Measurements from ENCODE around the gene DNM1L. TPM values are rescaled to one million over a fixed set of nuclear protein-coding genes. Genes with fewer than 3 reads are reported as not detected.

DNM1L gene
- total RNA-seq, 2 experiments from 2014 or later, result 61.1 to 102 TPM

- Histone ChIP-seq H3K4me2 (ENCODE audit: low read length) (no peak overlapping the region), H3K36me3 (ENCODE audit: insufficient read depth, low read length) (peaks cover 82% of the 10 kb centered on the region), H4K20me1 (ENCODE audit: insufficient read depth, low read length) (no peaks in the 10 kb centered on the region; the same call in 1 of the 2 replicates), H3K27ac (ENCODE audit: low read depth, low read length, poor library complexity, severe bottlenecking) (no peak overlapping the region), H2AFZ (ENCODE audit: low read length) (no peak overlapping the region), H3K9me3 (ENCODE audit: low read length) (peaks cover 15% of the 10 kb centered on the region), H3K4me1 (ENCODE audit: insufficient read depth, low read length, poor library complexity, severe bottlenecking) (no peaks in the 10 kb centered on the region), H3K9me2 (ENCODE audit: insufficient read depth, low read length) (no peaks in the 10 kb centered on the region), H3K79me2 (ENCODE audit: insufficient read depth, low read depth, low read length) (peaks cover 98% of the 10 kb centered on the region), H3K4me3 (ENCODE audit: low read depth, low read length, poor library complexity, severe bottlenecking) (no peak overlapping the region)
- CTCF ChIA-PET (ENCODE audit: unreplicated experiment), result no interaction called here
- POLR2A ChIA-PET, result interaction anchor here (0.7 to 5.0 kb wide), 3 partner anchors 9 to 16 kb away, joined by 3 to 23 read pairs (median 3); no protein-coding TSS in a partner anchor
- DNase-seq (ENCODE audit: low spot score), result no peak
- BruUV-seq (replicated peaks), result no TSS peak
- TF ChIP-seq EZH2phosphoT487 (IDR thresholded peaks at IDR 0.05; ENCODE audit: borderline replicate concordance, low read depth, low read length), result no peak
- TF ChIP-seq, protein P1, sequence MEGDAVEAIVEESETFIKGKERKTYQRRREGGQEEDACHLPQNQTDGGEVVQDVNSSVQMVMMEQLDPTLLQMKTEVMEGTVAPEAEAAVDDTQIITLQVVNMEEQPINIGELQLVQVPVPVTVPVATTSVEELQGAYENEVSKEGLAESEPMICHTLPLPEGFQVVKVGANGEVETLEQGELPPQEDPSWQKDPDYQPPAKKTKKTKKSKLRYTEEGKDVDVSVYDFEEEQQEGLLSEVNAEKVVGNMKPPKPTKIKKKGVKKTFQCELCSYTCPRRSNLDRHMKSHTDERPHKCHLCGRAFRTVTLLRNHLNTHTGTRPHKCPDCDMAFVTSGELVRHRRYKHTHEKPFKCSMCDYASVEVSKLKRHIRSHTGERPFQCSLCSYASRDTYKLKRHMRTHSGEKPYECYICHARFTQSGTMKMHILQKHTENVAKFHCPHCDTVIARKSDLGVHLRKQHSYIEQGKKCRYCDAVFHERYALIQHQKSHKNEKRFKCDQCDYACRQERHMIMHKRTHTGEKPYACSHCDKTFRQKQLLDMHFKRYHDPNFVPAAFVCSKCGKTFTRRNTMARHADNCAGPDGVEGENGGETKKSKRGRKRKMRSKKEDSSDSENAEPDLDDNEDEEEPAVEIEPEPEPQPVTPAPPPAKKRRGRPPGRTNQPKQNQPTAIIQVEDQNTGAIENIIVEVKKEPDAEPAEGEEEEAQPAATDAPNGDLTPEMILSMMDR (conservative IDR thresholded peaks at IDR 0.05; ENCODE audit: low read length), result no peak
- intact Hi-C loops (cut with micrococcal nuclease; ENCODE audit: unreplicated experiment), result no loop called here
Measured at GRCh38 chr12:32690927-32691326, 11.8 kb downstream of the DNM1L start.

GRCh38 chr12:32692358-32692757 lies 13.3 kb downstream of the DNM1L start:
- intact Hi-C loops (cut with micrococcal nuclease; ENCODE audit: unreplicated experiment), result no loop called here
- no peaks in the 10 kb centered on the region for H4K20me1 ChIP-seq (ENCODE audit: insufficient read depth, low read length)

GRCh38 chr12:32693036-32693435 lies 13.9 kb downstream of the DNM1L start:
- TF ChIP-seq EZH2phosphoT487 (IDR thresholded peaks at IDR 0.05; ENCODE audit: borderline replicate concordance, low read depth, low read length), result no peak
- TF ChIP-seq, protein P1 (conservative IDR thresholded peaks at IDR 0.05; ENCODE audit: low read length), result no peak
- Histone ChIP-seq H3K27ac (ENCODE audit: low read depth, low read length, poor library complexity, severe bottlenecking) (no peak overlapping the region), H3K4me1 (ENCODE audit: insufficient read depth, low read length, poor library complexity, severe bottlenecking) (peaks cover 5% of the 10 kb centered on the region), H3K36me3 (ENCODE audit: insufficient read depth, low read length) (peaks cover 68% of the 10 kb centered on the region), H3K79me2 (ENCODE audit: insufficient read depth, low read depth, low read length) (peaks cover 94% of the 10 kb centered on the region), H3K9me3 (ENCODE audit: low read length) (peaks cover 15% of the 10 kb centered on the region), H3K4me2 (ENCODE audit: low read length) (no peak overlapping the region), H2AFZ (ENCODE audit: low read length) (no peak overlapping the region), H3K9me2 (ENCODE audit: insufficient read depth, low read length) (no peaks in the 10 kb centered on the region), H3K4me3 (ENCODE audit: low read depth, low read length, poor library complexity, severe bottlenecking) (no peak overlapping the region), H4K20me1 (ENCODE audit: insufficient read depth, low read length) (no peaks in the 10 kb centered on the region)
- no TSS peak for BruUV-seq (replicated peaks)
- no peak for DNase-seq (ENCODE audit: low spot score)
- ChIA-PET CTCF (ENCODE audit: unreplicated experiment) (no interaction called here), POLR2A (interaction anchor here (0.8 to 5.0 kb wide), 2 partner anchors 9 to 823 kb away, joined by 3 to 23 read pairs; no protein-coding TSS in a partner anchor)
- intact Hi-C loops (cut with micrococcal nuclease; ENCODE audit: unreplicated experiment), result no loop called here

More at GRCh38 chr12:32692358-32692757, 13.3 kb downstream of the DNM1L start:
- TF ChIP-seq EZH2phosphoT487 (IDR thresholded peaks at IDR 0.05; ENCODE audit: borderline replicate concordance, low read depth, low read length), result no peak
- TF ChIP-seq, protein P1 (conservative IDR thresholded peaks at IDR 0.05; ENCODE audit: low read length), result no peak
- H3K9me2 ChIP-seq (ENCODE audit: insufficient read depth, low read length), result no peaks in the 10 kb centered on the region
- ChIA-PET POLR2A (interaction anchor here (0.8 to 5.0 kb wide), 3 partner anchors 10 to 822 kb away, joined by 3 to 23 read pairs (median 3); no protein-coding TSS in a partner anchor), CTCF (ENCODE audit: unreplicated experiment) (no interaction called here)
- H3K4me3 ChIP-seq (ENCODE audit: low read depth, low read length, poor library complexity, severe bottlenecking), result no peak overlapping the region
- no peak overlapping the region for H3K4me2 ChIP-seq (ENCODE audit: low read length)
- H3K79me2 ChIP-seq (ENCODE audit: insufficient read depth, low read depth, low read length), result peaks cover 94% of the 10 kb centered on the region
- no peak for DNase-seq (ENCODE audit: low spot score)
- no peak overlapping the region for H2AFZ ChIP-seq (ENCODE audit: low read length)
- H3K36me3 ChIP-seq (ENCODE audit: insufficient read depth, low read length), result peaks cover 73% of the 10 kb centered on the region
- H3K4me1 ChIP-seq (ENCODE audit: insufficient read depth, low read length, poor library complexity, severe bottlenecking), result no peaks in the 10 kb centered on the region
- H3K9me3 ChIP-seq (ENCODE audit: low read length), result peaks cover 15% of the 10 kb centered on the region
- H3K27ac ChIP-seq (ENCODE audit: low read depth, low read length, poor library complexity, severe bottlenecking), result no peak overlapping the region
- BruUV-seq (replicated peaks), result no TSS peak

All from OCI-LY7 (cell line).